NCI-H345 (cell line): ENCODE results near the gene NRG2.
A peak's percentile ranks its signal among the peaks of the same experiment; 100 is the strongest.

Source experiments
- DNase-seq: peaks from one replicate; lab custom pipeline; 2025; lab: John Stamatoyannopoulos, UW

Gene NRG2

GRCh38 chr5:139946440-139946839 is 96.7 kb downstream of the NRG2 start:
- DNase-seq = no peak

- DNase-seq = no peak
Observed at GRCh38 chr5:139946006-139946405, 97.1 kb downstream of the NRG2 start.

DNA sequence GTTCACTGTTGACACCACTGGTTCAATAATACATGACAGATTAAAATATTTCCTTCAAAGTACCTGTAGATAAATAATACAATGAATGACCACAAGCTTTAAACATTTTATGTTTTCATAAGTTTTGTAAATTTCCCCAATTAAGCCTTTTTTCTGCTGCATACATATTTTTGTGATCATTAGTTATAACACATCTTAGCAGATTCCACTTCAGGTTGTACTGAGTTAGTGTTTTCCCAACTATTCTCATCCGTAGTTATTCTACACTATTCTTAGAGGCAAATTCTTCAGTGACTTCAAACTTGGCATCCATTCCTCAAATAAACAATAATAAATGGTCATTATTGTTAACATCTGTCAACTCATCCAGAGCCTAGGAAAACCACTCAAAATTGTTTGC is 100.9 kb downstream of the NRG2 start:
- no peak for DNase-seq

- DNase-seq = peak; percentile 83
Observed at GRCh38 chr5:139930406-139930805, 112.7 kb downstream of the NRG2 start.

DNA sequence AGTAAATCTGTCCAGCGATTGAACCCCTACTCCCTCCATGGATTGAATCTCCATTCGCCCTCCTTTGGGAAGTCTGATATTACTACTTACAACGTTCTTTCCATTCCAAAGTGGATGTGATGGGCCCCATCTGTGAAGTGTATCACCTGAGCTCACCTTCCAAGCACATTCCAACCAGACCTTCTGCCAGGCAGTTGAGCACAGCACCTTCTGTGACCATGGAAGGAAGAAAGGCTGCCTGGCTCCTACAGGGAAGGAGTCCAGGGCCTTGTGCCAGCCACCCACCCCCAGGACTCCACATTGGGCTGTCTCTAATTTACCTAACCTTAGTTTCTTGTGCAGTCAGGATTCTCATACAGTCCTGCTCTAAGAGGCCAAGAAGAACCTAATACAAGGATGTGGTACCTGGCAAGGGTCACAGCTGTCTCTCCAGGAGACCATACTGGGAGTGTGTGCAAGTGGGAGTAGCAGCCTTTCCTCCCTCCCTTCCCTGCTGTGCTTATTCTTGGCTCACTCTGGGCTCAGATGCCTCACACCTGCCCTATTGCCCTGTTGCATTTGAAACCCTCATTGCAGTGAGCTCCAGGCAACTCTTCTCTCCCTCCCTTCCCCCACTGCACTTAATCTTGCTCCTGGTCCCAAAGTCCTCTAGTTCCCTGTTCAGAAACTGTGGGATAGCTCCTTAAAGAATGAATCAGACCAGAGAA is 116.1 kb downstream of the NRG2 start:
- DNase-seq = no peak

DNA sequence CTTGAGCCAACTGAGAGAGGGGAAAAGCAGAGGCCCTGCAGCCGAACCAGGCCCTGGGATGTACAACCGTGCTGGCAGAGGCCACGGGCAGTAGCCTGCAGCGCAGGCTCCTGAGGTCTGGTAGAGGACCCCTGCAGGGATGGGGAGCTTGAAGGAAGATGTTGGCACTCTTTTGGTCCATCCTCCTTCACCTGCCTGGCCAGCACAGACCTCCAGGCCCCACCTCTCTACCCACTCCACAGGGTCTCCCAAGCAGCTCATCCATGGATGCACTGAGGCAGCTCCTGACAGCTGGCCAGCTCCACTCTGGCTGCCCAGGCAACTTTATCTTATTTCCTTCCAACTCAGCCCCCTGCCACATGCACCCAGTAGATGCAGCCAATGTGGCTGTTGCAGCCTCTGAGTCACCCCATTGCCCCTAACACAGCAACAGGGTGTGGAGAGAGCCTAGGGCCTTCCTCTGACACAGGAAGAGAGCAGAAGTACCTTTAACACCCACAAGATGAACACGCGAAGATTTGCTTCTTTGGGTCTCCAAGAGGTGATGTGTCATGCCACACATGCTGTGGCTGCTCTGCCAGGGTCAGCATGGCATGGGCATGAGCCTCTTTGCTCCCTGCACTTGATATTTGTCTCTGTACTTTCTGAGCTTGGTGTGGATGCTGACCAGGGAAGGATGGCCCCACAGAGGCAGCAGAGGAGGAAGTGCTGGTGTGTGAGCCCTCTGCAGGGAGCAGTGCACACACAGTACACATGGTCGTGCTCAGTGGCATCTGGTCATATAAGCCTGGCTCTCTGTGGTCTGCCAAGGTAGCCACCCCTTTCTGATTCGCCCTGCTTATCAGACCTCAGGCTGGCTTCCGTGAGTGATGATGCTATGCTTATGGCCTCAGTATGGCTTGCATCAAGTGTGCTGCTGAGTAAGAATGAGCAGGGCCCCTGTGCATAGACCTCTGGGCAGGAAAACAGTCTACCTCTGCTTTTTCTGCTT is 117.2 kb downstream of the NRG2 start:
- DNase-seq = no peak

DNA sequence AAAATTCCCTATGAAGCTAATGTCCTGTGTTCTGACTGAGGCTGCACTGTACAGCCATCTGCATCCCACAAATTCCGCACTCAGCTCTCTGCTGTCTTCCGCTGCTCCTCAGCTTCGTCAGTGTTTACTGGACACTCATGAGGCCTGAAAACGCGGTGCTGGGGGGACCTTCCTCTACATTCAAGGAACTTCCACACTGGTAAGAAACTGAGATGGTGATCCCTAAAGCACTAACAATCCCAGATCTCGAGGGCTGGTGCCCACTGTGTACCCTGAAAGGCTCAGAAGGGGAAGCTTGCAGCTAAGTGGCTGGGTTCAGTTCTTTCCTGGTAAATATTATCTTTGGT is 117.9 kb downstream of the NRG2 start:
- no peak for DNase-seq

DNA sequence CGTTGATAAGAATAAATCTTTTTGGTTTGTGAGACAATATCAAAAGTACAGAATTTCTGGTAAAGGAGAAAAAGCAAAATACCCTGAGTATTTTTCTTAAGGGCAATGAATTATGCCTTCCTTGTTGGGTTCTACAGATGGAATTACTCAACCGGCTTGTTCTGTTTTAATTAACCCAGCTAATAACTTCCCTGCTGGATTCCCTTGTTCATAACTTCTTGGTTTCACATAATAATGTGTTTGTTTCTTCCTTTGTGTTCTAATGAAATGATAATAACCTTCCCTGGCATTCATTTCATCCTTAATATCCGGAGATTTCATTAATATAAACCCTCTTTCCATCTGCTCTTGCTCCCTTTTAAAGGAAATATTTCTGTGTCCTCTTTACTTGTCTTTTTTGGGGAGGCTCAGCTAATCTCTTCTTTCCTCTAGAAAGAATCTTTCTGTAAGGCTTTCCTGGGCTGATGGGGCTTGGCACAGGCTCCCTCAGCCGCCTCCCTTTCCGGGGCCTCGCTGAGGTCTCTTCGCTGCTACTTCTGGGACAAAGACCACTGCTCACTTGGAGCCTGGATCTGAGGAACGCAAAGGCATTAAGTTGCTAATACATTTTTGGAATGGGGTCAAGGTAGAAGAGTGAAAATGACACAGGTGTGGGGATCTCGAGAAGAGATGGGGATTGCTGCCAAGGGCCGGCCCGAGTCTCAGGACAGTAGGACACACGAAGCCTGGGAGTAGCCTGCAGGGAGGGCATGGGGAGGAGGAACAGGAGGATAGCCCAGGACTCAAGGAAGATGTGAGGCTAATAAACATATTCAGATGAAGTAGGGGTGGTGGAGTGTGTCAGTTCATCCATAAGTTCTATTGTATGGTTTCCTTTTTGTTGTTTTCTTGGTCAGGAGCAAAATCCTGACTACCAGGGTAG is 118.5 kb downstream of the NRG2 start:
- no peak for DNase-seq

GRCh38 chr5:139919308-139919707 is 123.8 kb downstream of the NRG2 start:
- no peak for DNase-seq

GRCh38 chr5:139915834-139916233 is 127.3 kb downstream of the NRG2 start:
- DNase-seq = no peak

GRCh38 chr5:139915266-139915665 is 127.8 kb downstream of the NRG2 start:
- DNase-seq = no peak

- no peak for DNase-seq
Observed at GRCh38 chr5:139914218-139914807, 128.8 kb downstream of the NRG2 start.

- peak; percentile 14 for DNase-seq
Observed at GRCh38 chr5:139912804-139913203, 130.3 kb downstream of the NRG2 start.

DNA sequence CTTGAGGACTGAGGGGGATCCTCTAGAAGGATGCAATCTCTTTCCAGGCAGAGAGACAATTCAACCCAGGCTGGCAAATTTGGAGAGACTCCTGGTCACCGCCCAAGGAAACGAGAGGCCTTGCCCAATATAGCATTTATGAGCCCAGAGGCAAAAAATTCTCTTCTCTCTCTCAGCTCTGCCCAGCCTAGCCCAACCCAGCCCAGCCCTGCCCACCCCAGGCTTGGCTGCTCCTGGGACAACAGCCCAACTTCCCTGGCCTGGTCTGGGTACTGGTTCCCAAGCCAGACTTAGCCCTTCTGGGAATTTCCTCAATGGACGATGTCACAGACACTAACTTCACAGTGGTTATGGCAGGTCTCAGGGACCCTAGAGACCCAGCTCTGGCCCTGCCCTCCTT is 130.9 kb downstream of the NRG2 start:
- no peak for DNase-seq

GRCh38 chr5:139911425-139912120 is 131.5 kb downstream of the NRG2 start:
- DNase-seq = no peak

DNA sequence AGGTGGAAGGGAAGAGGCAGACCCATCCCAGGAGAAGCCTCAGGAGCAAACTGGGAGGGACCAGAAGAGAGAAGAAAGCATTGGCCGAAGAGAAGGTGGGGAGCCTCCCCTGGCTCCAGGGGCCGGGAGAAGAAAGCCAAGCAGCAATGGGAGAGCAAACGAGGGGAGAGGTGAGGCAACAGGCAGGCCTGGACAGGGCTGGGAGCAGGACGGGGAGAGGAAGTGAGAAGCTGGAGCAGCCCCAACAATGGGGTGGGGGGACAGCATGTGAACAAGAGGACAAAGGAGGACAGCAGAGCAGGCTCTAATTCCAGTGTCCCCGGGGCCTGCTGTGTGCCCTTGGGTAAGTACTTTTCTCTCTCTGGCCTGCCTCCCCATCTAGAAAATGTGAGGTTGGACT is 132.2 kb downstream of the NRG2 start:
- DNase-seq = no peak

GRCh38 chr5:139910036-139910435 is 133.1 kb downstream of the NRG2 start:
- no peak for DNase-seq

DNA sequence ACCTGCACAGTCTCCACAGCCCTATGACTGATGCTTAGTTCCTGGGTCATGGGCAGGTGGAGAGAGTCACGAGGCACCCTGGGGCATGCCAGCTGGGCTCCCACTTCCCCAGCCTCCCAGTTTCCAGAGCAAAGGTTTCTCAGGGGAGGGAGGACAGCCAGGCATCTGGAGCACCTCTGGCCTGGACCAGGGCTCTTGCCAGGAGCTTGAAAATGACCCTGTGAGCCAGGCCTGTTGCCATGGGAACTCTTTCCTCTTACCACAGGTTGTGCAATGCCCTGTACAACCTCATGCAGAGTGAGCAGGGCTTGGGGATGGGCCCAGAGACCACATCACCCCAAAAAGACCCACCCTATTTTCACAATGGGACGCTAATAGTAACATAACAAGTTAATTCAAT is 134.3 kb downstream of the NRG2 start:
- no peak for DNase-seq

- no peak for DNase-seq
Observed at GRCh38 chr5:139906661-139907060, 136.4 kb downstream of the NRG2 start.

- DNase-seq = no peak
Observed at GRCh38 chr5:139904816-139905661, 138.1 kb downstream of the NRG2 start.

DNA sequence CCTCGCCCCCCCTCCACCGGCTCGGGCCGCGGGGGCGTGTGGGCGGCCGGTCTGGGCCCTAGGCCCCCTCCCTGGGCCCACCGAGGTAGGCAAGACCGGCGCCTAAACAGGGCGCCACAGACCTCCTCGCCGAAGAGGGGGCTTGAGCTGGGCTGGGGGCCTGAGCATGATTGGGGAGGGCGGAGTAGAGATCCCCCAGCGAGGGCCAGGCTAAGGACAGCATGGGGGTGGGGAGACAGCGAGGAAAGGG is 138.6 kb downstream of the NRG2 start:
- DNase-seq = no peak
